ENCODE measurements around the gene GAA.

The GAA gene

DNA sequence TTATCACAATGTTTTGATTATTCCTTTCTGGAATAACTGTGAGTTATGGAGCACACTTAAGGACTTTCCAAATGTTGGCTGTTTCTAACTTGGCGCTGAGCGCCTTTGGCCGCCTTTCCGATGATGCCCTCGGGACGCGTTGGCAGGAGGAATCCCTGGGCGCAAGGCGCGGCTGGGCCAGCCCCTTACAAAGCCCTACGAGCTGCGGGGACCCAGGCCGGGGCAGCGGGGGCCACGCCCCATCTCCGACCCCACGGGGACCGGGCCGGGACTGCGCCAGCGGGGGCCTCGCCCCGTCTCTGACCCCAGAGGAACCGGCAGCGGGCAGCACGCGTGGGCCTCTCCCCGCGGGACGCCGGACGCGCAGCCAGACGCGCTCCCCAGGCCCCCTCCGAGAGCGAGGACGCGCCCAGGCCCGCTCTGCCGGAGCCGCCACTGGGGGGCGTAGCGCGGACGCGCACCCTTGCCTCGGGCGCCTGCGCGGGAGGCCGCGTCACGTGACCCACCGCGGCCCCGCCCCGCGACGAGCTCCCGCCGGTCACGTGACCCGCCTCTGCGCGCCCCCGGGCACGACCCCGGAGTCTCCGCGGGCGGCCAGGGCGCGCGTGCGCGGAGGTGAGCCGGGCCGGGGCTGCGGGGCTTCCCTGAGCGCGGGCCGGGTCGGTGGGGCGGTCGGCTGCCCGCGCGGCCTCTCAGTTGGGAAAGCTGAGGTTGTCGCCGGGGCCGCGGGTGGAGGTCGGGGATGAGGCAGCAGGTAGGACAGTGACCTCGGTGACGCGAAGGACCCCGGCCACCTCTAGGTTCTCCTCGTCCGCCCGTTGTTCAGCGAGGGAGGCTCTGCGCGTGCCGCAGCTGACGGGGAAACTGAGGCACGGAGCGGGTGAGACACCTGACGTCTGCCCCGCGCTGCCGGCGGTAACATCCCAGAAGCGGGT is at the start of gene GAA:
GAA (plus strand) TSS at position 571 of the 935 bp plus-strand sequence. CDS start 3,006 bp downstream, outside the sequence.
- no peak for FAIRE-seq
- DNase-seq (ENCODE audit: insufficient read length, low spot score): peak; percentile 91
- peak; percentile 73 for TF ChIP-seq POLR2A (IDR thresholded peaks at IDR 0.05; ENCODE audit: low read depth, low read length)

DNA sequence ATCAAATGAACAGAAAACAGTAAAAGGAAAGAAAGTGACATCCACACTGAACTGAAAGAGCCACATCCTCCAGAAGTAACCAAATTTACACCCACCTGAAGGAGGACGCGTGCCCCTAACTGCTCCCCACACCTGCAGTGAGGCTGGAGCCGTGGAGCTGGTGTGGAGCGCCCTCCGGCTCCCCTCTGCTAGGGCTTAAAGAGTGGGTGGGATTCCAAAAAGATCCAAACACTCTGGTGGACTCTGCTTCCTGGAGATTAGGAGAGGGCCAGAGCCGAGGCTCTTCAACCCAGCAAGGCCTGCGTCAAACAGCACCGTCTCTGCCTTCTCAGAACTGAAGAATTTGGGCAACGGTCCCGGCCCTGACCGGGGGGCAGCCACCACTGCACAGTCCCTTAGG is 49.7 kb upstream of the GAA start:
- no peak for FAIRE-seq
- no peak for TF ChIP-seq POLR2A (IDR thresholded peaks at IDR 0.05; ENCODE audit: low read depth, low read length)
- no peak for DNase-seq (ENCODE audit: insufficient read length, low spot score)

DNA sequence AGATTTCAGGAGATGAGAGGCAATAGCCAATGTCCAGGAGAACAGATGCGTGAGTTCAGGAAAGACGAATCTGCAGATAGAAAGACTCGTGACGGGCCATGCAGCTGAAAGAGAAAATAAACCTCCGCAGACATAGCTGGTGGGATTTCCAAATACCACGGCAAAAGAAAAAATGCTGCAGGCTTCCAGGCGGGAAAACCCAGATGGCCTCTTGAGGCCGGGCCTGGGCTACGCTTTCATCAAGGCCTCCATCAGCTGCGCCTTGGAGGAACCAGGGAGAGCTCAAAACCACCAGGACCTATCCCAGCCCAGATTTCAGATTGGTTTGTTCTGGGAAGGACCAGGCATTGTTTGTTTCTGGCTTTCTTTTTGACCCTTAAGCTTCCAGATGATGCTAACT is 48.3 kb upstream of the GAA start:
- FAIRE-seq (no peak), DNase-seq (ENCODE audit: insufficient read length, low spot score) (no peak)
- TF ChIP-seq POLR2A (IDR thresholded peaks at IDR 0.05; ENCODE audit: low read depth, low read length): no peak

DNA sequence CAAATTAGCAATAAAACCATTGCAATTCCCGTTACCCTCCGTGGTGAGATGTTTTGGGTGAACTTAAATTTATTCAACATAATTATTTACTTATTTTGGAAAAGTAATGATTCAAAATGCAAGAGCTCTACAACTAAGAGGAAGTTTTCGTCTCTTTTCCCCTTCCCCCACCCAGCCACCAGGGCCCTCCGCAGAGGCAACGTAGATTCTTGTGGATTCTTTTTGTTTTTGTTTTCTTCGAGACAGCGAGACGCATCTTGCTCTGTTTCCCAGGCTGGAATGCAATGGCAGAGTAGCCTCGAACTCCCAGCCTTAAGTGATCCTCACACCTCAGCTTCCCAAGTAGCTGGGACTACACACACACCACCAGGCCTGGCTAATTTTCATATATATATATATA is 45.8 kb upstream of the GAA start:
- no peak for FAIRE-seq
- no peak for TF ChIP-seq POLR2A (IDR thresholded peaks at IDR 0.05; ENCODE audit: low read depth, low read length)
- no peak for DNase-seq (ENCODE audit: insufficient read length, low spot score)

DNA sequence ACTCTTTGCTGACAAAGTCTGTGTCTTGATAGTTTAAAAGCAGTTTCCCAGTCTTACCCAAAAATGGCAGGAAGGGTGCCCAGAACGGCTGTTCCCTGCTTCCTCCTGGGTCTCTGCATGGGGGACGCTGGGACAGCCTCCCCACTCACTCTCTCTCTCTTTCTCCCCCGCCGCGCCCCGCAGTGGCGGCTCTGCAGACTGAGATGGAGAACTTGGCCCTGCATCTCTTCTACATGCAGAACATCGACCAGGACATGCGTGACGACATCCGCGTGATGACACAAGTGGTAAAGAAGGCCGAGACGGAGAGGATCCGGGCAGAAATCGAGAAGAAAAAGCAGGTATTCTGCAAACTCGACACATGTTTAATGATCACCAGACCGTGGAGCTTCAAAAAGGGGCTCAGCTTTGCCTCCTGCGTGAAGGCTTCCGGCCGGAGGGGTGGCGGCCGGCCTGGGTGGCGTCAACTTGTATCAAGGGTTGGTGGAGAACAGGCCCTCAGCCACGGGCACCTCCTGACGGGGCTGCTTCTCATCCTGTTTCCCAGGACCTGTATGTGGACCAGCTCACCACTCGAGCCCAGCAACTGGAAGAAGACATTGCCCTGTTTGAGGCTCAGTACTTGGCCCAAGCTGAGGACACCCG is 42.9 kb upstream of the GAA start:
- FAIRE-seq (no peak), DNase-seq (ENCODE audit: insufficient read length, low spot score) (no peak)
- TF ChIP-seq POLR2A (IDR thresholded peaks at IDR 0.05; ENCODE audit: low read depth, low read length): no peak

- FAIRE-seq: no peak
- no peak for DNase-seq (ENCODE audit: insufficient read length, low spot score)
- no peak for TF ChIP-seq POLR2A (IDR thresholded peaks at IDR 0.05; ENCODE audit: low read depth, low read length)
Observed at GRCh38 chr17:80060644-80061043, 40.7 kb upstream of the GAA start.

- FAIRE-seq (no peak), DNase-seq (ENCODE audit: insufficient read length, low spot score) (no peak)
- no peak for TF ChIP-seq POLR2A (IDR thresholded peaks at IDR 0.05; ENCODE audit: low read depth, low read length)
Observed at GRCh38 chr17:80061421-80061820, 40.0 kb upstream of the GAA start.

DNA sequence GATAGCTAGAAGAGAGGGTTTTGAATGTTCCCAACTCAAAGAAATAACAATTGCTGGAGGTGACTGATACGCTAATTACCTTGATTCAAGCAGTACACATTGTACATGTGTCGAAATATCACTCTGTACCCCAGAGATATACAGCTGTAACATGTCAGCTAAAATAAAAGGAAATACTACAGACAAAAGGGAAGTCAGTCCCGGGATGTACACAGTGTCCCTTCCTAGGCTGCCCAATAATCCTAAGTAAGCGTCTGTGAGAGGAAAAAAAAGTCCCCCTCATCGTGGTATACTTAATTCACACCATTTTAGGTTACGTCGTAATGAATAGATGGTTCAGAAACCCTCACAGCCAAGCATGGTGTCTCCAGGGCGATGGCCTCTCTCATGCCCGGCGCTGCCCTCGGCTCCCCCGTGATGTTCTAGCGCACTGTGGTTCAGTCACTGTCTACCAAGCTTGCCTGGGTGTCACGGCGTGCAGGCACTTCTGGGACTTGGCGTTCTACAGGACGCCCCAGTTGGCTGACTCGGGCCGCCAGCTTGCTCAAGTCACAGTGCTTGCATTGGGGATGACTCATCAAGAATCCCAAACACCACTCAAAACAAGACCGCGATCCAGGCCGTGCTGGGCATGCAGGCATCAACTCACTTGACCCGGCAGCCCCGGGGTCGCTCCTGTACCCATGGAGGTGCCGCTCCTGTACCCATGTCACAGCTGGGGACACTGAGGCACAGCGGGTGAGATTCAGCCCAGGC is 37.4 kb upstream of the GAA start:
- FAIRE-seq: no peak
- peak; percentile 84 for DNase-seq (ENCODE audit: insufficient read length, low spot score)

GRCh38 chr17:80064696-80065095 is 36.7 kb upstream of the GAA start:
- FAIRE-seq: no peak
- TF ChIP-seq POLR2A (IDR thresholded peaks at IDR 0.05; ENCODE audit: low read depth, low read length): no peak
- DNase-seq (ENCODE audit: insufficient read length, low spot score): no peak

More for the DNA sequence above, 37.4 kb upstream of the GAA start:
- TF ChIP-seq POLR2A (IDR thresholded peaks at IDR 0.05; ENCODE audit: low read depth, low read length): no peak

- DNase-seq (ENCODE audit: insufficient read length, low spot score): no peak
- FAIRE-seq: no peak
- no peak for TF ChIP-seq POLR2A (IDR thresholded peaks at IDR 0.05; ENCODE audit: low read depth, low read length)
Observed at GRCh38 chr17:80065478-80066170, 35.8 kb upstream of the GAA start.

GRCh38 chr17:80067393-80067986 is 33.9 kb upstream of the GAA start:
- FAIRE-seq (no peak), DNase-seq (ENCODE audit: insufficient read length, low spot score) (no peak)
- no peak for TF ChIP-seq POLR2A (IDR thresholded peaks at IDR 0.05; ENCODE audit: low read depth, low read length)

GRCh38 chr17:80068301-80069222 is 32.8 kb upstream of the GAA start:
- DNase-seq (ENCODE audit: insufficient read length, low spot score): no peak
- no peak for FAIRE-seq
- TF ChIP-seq POLR2A (IDR thresholded peaks at IDR 0.05; ENCODE audit: low read depth, low read length): no peak
